Myocyte (in vitro differentiated cells): ENCODE data around the gene PNPLA2. TPM values are rescaled to one million over a fixed set of nuclear protein-coding genes. Genes with fewer than 3 reads are reported as not detected.

Experiments
- DNase-seq: peaks from one replicate; pipeline ENCODE4 v3.0.0-alpha.2; 2012; ENCODE audit warnings: low read depth
- total RNA-seq: library from RNA; depleted of rRNA; stranded (reverse); fragments of >200 nt; gene quantifications from 2 replicates; pipeline ENCODE4 v1.2.3, GENCODE V29; 2014

PNPLA2 gene
- total RNA-seq, 1 donor from 2014 or later = 84.0 TPM

- DNase-seq = no peak
Observed at GRCh38 chr11:815675-816432, 2.9 kb upstream of the PNPLA2 start.

GRCh38 chr11:816433-816779, 2.3 kb upstream of the PNPLA2 start:
- no peak for DNase-seq

- DNase-seq = peak; percentile 90
Observed at GRCh38 chr11:819129-819931, 616 bp downstream of the PNPLA2 start.

- DNase-seq = peak; percentile 90
Observed at GRCh38 chr11:819943-820649, 1.4 kb downstream of the PNPLA2 start.

GRCh38 chr11:820655-821511, 2.2 kb downstream of the PNPLA2 start:
- peak; percentile 97 for DNase-seq

- peak; percentile 95 for DNase-seq
Observed at GRCh38 chr11:821512-822371, 3.0 kb downstream of the PNPLA2 start.

GRCh38 chr11:823441-824291, 5.0 kb downstream of the PNPLA2 start:
- DNase-seq = no peak

GRCh38 chr11:824292-824880, 5.7 kb downstream of the PNPLA2 start:
- no peak for DNase-seq

GRCh38 chr11:824942-825341, 6.2 kb downstream of the PNPLA2 start:
- DNase-seq = peak; percentile 60

- no peak for DNase-seq
Observed at GRCh38 chr11:825366-826226, 6.9 kb downstream of the PNPLA2 start.

GRCh38 chr11:826227-826621, 7.5 kb downstream of the PNPLA2 start:
- DNase-seq = no peak

- no peak for DNase-seq
Observed at GRCh38 chr11:826836-827145, 8.1 kb downstream of the PNPLA2 start.

GRCh38 chr11:827146-827896, 8.6 kb downstream of the PNPLA2 start:
- DNase-seq = no peak

- peak; percentile 86 for DNase-seq
Observed at GRCh38 chr11:827897-828192, 9.1 kb downstream of the PNPLA2 start, which contains the start of gene CRACR2B. Gene CRACR2B, plus strand, starts transcription at chr11:827919. Its CDS starts 689 bp downstream, at chr11:828608.

- no peak for DNase-seq
Observed at GRCh38 chr11:828506-829175, 9.9 kb downstream of the PNPLA2 start.

GRCh38 chr11:829176-829846, 10.6 kb downstream of the PNPLA2 start:
- no peak for DNase-seq
